ENCODE measurements around the gene DNAJC4.

Gene DNAJC4

DNA sequence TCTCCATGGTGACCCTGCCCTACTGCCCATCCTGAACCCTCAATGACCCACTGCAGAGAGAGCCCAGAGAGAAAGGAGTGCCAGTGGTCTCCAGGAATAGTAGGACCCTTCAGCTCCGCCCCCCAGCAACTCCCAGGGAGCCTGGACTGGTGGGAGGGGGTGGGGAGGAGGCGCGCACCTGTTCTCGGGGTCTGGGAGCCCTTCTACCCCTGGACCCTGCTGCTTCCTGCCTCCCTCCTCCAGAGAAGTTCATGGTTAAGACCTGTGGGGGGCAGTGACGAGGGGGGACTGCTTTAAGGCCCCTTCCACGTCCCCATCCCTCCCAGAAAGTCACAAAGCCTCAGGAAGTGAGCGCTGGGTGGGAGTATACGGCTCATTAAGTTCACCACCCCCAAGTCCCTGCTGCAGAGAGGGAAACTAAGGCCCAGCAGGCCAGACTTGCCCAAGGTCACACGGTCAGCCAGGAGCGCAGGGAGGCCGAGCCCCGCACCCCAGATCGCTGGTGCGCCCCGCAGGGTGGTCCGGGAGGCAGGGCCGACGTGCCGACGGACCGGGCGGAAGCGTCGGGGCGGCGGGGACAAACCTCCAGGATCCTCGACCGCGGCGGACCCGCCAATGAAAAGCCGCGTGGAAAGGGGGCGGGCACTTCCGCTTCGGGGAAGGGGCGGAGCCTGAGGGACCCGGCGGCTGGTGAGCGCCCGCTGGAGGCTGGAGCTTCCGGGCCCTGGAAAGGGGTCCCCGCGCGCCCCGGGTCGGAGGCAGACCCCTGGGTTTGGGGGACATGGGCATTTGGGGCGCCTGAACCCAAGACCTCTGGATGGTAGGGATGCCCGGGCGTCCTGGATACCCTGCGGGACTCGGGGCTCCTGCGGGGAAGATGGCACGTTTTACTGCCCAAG is 4.5 kb upstream of the DNAJC4 start, which contains the start of the genes NUDT22 and TRPT1:
Gene NUDT22, plus strand, starts transcription at position 667 of the 899 bp plus-strand sequence. CDS start 379 bp downstream, outside the sequence.
Gene TRPT1, minus strand, starts transcription at position 579 of the 899 bp plus-strand sequence. Its CDS starts 326 bp downstream, at position 253.
- in situ Hi-C loops (cut with HindIII; ENCODE audit: low pct_ligation_motif_present, low pct_unique_long_range_greater_than_20kb, low sequenced_read_pairs): no loop called here

DNA sequence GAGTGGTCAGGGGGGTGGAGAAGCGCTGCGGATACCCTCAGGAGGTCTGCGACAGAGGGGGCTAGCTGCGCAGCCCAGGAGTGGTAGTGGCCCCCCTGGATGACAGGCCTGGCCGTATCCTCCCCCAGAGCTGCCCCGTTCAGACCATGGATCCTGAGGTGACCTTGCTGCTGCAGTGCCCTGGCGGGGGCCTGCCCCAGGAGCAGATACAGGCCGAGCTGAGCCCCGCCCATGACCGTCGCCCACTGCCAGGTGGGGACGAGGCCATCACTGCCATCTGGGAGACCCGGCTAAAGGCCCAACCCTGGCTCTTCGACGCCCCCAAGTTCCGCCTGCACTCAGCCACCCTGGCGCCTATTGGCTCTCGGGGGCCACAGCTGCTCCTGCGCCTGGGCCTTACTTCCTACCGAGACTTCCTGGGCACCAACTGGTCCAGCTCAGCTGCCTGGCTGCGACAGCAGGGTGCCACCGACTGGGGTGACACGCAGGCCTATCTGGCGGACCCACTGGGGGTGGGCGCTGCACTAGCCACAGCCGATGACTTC is 3.8 kb upstream of the DNAJC4 start:
- in situ Hi-C loops (cut with HindIII; ENCODE audit: low pct_ligation_motif_present, low pct_unique_long_range_greater_than_20kb, low sequenced_read_pairs): no loop called here
- DNase-seq: peak; percentile 22

More for the DNA sequence above, 4.5 kb upstream of the DNAJC4 start, which contains the start of the genes NUDT22 and TRPT1:
- DNase-seq: peak; percentile 85

DNA sequence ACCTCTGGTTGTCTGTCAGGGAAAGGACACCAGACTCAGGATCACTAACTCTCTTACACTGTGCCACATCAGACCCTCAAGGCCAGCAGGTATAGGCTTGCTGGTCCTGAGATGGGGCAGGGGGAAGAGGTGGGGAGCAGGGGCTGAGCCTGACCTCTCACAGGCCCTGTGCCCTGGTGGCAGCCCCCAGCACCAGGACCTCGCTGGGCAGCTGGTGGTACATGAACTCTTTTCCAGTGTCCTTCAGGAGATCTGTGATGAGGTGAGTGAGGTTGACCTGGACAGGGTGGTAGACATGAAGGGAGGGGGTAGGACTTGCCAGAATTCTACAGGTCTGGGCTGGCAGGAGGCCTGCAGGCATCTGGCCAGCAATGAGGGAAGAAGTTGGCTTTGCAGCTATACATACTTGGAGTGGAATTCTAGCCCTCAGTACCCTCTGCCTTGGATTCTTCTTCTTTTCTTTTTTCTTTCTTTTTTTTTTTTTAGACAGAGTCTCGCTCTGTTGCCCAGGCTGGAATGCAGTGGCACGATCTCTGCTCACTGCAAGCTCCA is 2.9 kb upstream of the DNAJC4 start:
- in situ Hi-C loops (cut with HindIII; ENCODE audit: low pct_ligation_motif_present, low pct_unique_long_range_greater_than_20kb, low sequenced_read_pairs): no loop called here
- DNase-seq: no peak

DNA sequence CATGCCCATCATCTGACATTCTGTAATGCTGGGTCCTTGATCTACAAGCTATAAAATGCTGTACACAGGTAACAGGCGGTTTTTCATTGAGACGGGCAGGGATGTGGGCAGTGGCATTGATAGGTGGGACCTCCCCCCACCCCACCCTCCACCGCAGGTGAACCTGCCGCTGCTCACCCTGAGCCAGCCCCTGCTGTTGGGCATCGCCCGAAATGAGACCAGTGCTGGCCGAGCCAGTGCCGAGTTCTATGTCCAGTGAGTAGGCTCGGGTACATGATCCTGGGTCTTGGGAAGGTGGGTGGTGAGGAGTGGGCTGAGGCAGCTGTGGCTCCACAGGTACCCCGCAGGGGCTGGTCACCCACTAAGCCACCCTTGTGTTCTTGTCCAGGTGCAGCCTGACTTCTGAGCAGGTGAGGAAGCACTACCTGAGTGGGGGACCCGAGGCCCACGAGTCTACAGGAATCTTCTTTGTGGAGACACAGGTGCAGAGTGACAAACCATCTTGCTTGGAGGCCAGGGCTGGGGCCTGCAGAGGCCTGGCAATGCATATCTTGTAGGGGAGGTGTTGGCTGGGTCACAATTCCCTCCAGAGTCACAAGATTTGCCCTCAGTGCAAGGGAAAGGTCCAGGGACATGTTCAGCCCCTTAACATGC is 1.1 kb upstream of the DNAJC4 start:
- no peak for DNase-seq

DNA sequence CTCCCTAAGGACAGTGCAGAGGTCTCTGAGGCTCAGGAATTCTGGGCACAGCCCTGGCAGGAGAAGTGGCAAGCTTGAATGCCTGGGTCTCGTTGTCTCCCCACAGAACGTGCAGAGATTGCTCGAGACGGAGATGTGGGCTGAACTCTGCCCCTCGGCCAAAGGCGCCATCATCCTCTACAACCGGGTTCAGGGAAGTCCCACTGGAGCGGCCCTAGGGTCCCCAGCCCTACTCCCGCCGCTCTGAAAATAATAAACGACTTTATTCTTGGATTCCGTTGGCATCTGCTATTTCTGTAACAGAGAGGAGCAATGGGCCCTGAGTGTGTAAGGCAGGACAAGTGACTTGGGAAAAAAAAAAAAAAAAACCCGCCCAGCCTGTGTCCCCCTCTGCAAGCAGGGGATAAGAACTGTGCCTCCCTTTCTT is 591 bp upstream of the DNAJC4 start:
- in situ Hi-C loops (cut with HindIII; ENCODE audit: low pct_ligation_motif_present, low pct_unique_long_range_greater_than_20kb, low sequenced_read_pairs): no loop called here
- DNase-seq: no peak

More for the DNA sequence above, 1.1 kb upstream of the DNAJC4 start:
- in situ Hi-C loops (cut with HindIII; ENCODE audit: low pct_ligation_motif_present, low pct_unique_long_range_greater_than_20kb, low sequenced_read_pairs): no loop called here

DNA sequence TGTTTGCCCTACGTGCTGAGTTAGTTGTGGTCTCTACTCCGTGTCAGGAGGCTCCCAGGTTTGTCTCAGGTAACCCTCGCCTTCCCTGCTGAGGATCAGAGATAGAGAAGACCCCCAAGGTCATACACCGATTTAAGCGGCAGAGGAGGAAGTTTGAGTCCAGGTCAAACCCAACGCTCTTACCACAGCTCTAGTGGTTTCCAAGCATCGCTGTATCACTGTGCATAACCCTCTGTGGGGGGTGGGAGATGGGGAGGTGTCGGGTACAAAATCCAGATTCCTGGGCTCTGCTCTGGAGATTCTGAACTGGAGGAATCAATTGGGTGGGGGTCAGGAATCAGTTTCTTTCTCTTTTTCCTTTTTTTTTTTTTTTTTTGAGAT is 627 bp downstream of the DNAJC4 start:
- in situ Hi-C loops (cut with HindIII; ENCODE audit: low pct_ligation_motif_present, low pct_unique_long_range_greater_than_20kb, low sequenced_read_pairs): no loop called here
- no peak for DNase-seq

DNA sequence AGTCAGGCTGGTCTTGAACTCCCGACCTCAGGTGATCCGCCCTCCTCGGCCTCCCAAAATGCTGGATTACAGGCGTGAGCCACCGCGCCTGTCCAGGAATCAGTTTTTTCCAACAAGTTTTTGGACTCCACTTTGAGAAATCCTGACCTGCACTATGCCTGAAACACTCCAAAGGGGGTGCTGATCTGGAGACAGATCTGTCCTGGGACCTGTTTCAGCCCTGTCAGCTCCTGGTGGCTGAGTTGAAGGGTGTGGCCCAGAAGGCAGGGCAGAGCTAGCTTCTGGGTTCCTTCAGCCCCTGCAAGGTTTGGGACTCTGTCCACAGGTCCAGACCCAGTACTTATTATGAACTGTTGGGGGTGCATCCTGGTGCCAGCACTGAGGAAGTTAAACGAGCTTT is 1.2 kb downstream of the DNAJC4 start:
- in situ Hi-C loops (cut with HindIII; ENCODE audit: low pct_ligation_motif_present, low pct_unique_long_range_greater_than_20kb, low sequenced_read_pairs): no loop called here
- no peak for DNase-seq

DNA sequence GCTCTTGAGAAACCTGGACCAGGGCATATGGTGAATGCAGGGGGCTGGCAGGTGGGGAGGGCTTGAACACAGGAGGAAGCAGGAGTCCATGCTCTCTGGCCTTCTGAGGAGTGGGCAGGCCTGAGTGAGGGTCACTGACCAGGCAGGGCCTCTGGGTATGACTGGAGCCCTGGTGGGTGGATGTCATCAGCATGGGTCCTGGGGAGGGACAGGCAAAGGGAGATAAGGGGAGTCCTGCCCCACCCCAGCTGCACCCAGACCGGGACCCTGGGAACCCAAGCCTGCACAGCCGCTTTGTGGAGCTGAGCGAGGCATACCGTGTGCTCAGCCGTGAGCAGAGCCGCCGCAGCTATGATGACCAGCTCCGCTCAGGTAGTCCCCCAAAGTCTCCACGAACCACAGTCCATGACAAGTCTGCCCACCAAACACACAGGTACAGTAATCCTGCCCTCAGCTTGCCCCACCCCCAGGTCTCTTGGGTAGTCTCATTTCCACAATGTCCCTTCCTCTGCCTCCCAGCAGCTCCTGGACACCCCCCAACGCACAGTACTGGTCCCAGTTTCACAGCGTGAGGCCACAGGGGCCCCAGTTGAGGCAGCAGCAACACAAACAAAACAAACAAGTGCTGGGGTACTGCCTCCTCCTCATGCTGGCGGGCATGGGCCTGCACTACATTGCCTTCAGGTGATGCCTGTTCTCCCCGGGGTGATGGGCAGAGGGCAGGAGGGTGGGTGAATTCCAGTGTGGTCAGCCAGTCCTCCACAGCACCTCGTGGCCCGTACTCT is 2.0 kb downstream of the DNAJC4 start:
- DNase-seq: no peak
- in situ Hi-C loops (cut with HindIII; ENCODE audit: low pct_ligation_motif_present, low pct_unique_long_range_greater_than_20kb, low sequenced_read_pairs): no loop called here

DNA sequence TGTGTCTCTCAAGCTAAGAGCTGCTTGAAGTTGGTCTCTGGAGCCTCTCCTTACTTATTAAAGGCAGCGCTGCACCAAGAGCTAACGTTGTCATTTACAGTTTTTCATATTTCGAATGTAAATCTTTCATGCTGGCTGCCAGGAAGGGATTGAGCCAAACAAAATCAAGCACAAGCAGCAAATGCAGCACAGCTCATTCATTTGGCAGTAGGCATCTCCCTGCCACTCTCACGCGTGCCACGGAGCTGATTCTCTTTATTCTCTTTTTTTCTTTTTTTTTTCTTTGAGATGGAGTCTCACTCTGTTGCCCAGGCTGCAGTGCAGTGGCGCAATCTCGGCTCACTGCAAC is 2.6 kb downstream of the DNAJC4 start:
- in situ Hi-C loops (cut with HindIII; ENCODE audit: low pct_ligation_motif_present, low pct_unique_long_range_greater_than_20kb, low sequenced_read_pairs): no loop called here
- DNase-seq: no peak

DNA sequence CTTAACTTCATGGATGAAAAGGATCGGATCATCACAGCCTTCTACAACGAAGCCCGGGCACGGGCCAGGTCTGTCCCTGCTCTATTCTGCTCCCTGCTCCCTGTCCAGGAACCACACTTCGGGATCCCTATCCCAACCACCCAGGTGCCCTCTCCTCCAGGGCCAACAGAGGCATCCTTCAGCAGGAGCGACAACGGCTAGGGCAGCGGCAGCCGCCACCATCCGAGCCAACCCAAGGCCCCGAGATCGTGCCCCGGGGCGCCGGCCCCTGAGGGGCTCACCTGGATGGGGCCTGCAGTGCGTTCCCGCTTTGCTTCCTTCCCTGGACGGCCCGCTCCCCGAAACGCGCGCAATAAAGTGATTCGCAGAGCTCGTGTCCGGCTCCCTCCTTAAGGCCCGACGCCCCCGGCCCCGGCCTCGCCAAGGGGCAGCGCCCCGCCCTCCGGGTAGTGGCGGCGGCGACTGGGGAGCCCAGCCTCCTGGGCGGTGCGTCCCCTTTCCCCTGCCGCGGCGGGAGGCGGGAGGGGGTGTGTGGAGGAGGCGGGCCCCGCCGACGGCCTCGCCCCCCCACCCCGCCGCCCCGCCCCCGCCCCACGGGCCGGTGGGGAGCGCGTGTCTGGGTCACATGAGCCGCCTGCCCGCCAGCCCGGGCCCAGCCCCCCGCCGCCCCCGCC is 3.7 kb downstream of the DNAJC4 start, which contains the start of gene VEGFB:
Gene VEGFB, plus strand, starts transcription at position 672 of the 674 bp plus-strand sequence. CDS start 250 bp downstream, outside the sequence.
- in situ Hi-C loops (cut with HindIII; ENCODE audit: low pct_ligation_motif_present, low pct_unique_long_range_greater_than_20kb, low sequenced_read_pairs): no loop called here
- peak; percentile 70 for DNase-seq

DNA sequence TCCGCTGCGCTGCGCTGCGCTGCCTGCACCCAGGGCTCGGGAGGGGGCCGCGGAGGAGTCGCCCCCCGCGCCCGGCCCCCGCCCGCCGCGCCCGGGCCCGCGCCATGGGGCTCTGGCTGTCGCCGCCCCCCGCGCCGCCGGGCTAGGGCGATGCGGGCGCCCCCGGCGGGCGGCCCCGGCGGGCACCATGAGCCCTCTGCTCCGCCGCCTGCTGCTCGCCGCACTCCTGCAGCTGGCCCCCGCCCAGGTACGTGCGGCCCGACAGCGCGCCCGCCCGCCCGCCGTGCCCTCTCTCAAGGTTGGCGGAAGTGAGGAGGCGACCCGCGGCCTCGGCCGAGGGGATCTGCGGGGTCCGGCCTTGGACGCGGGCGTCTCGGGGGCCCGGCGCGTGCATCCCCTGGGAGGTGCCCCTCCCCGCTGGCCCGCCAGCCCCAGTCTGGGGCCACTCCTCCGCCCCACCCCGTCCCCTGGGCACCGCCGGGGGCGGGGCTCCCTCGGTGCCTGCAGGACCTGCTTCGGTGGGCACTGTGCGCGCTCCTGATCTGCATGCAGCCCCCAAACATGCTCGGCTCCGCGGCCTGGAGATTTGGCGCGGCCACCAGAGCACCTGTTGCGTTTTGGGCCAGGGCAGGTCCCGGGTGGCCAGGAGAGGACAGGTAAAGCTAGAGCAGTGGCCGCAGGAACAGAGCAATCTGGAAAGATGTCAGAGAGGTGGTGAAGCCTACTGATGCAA is 4.5 kb downstream of the DNAJC4 start:
- peak; percentile 41 for DNase-seq
- in situ Hi-C loops (cut with HindIII; ENCODE audit: low pct_ligation_motif_present, low pct_unique_long_range_greater_than_20kb, low sequenced_read_pairs): no loop called here

DNA sequence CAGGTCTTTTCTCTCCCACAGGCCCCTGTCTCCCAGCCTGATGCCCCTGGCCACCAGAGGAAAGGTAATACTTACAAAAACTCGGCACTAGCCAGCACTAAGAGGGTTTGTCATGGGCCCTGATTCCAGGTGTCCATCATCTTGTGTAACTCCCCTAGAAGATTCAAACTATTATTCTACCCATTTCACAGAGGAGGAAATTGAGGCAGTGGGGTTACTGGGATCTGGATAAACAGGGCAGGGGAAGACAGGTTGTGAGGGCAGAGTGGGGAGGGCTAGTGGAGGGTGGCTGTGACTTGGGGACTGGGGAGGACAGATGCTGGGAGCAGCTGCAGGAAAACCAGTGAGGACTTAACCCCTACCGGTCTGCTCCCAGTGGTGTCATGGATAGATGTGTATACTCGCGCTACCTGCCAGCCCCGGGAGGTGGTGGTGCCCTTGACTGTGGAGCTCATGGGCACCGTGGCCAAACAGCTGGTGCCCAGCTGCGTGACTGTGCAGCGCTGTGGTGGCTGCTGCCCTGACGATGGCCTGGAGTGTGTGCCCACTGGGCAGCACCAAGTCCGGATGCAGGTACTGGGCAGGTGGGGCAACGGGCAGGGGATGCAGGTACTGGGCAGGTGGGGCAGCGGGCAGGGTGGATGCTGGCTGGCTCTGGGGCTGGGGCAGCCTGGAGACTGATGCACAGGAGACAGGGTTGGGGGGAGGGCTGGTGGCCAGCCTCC is 5.3 kb downstream of the DNAJC4 start:
- no peak for DNase-seq
- in situ Hi-C loops (cut with HindIII; ENCODE audit: low pct_ligation_motif_present, low pct_unique_long_range_greater_than_20kb, low sequenced_read_pairs): no loop called here

DNA sequence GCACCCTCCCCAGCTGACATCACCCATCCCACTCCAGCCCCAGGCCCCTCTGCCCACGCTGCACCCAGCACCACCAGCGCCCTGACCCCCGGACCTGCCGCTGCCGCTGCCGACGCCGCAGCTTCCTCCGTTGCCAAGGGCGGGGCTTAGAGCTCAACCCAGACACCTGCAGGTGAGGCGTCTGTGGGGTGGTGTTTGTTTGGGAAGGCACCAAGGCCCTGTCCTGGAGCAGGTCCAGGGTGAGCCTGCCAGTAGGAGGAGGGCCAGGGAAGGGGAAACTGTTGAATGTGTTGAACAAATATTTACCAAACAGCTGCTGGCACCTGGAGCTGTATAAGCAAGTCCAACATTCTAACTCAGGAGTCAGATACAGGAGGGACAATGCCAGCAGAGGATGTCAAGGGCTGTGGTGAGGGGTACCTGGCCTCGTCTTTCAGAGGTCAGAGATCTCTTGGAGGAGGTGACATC is 7.2 kb downstream of the DNAJC4 start:
- no peak for DNase-seq
- in situ Hi-C loops (cut with HindIII; ENCODE audit: low pct_ligation_motif_present, low pct_unique_long_range_greater_than_20kb, low sequenced_read_pairs): no loop called here

DNA sequence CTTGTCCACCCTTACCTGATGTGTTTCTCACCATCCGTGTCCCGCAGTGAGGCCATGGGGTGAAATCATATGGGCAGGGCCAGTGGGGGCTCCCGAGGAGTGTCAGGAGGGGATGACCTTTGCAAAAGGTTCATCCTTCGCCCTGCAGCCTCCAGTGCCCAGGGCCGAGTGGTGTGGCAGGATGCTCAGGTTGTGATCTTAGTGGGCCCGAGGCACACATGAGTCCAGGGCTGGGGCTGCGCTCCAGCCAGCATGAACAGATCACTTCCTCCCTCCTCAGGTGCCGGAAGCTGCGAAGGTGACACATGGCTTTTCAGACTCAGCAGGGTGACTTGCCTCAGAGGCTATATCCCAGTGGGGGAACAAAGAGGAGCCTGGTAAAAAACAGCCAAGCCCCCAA is 7.7 kb downstream of the DNAJC4 start:
- in situ Hi-C loops (cut with HindIII; ENCODE audit: low pct_ligation_motif_present, low pct_unique_long_range_greater_than_20kb, low sequenced_read_pairs): no loop called here
- DNase-seq: no peak

DNA sequence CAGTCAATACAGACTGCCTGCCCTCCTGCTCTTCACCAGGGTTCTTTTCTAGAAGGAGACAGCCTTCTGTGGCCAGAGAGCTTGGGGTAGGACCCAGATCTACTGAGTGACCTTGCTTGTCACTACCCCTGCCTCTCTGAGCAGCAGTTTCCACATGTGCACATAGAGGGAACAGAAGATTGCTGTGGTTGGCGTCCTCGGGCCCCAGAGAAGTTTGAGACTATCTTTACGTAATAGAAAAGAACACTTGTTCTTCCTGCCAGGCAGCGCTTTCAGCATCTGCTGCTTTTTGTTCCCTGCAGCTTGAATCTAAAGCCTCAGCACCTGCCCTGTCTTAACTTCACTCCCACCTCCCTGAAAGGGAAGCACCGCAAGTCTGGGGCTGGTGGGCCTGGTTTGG is 8.7 kb downstream of the DNAJC4 start:
- in situ Hi-C loops (cut with HindIII; ENCODE audit: low pct_ligation_motif_present, low pct_unique_long_range_greater_than_20kb, low sequenced_read_pairs): no loop called here
- DNase-seq: no peak

DNA sequence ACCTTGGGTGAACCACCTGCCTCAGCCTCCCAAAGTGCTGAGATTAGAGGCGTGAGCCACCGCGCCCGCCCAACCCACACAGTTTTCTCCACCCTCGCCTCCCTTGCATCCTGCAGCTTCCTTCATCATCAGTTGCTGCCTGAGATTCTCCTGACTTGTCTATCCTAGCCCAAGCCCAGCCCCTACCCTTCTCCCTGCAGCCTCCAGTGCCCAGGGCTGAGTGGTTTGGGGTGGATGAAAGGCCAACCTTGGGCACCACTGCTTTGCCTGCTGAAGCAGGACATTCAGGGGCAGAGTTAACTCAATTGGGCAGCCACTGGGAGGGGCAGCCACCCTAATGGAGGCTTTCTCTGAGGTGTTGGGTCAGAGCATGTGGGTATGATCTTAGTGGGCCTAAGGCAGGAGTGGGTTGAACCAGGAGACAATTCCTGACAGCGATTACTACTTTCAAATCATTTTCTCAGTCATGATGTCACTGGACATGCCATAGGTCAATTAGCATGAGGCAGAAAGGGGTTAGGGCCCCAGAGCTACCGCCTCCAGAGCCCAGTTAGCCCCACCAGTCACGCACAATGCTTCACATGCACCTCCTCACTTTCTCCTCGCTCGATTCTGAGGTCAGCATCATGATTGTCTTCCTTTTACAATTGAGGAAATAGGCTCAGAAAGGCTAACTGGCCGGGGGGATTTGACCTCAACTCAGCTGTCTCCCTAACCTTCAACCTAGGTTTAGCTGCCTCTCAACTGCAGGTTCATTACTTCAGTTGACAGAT is 9.5 kb downstream of the DNAJC4 start:
- DNase-seq: no peak
- in situ Hi-C loops (cut with HindIII; ENCODE audit: low pct_ligation_motif_present, low pct_unique_long_range_greater_than_20kb, low sequenced_read_pairs): no loop called here

Data from ACHN (cell line).